HG02852 (cell line): ENCODE data around the gene CUX1.
A peak's percentile ranks its signal among the peaks of the same experiment; 100 is the strongest.
"Not testable (repeated sequence)": the region's sequence is repeated elsewhere in the genome, so short reads cannot be mapped to it uniquely, and the experiment has no call there.

Experiments used
- ATAC-seq: cut with Tn5 transposase; IDR thresholded peaks from one replicate; pipeline ENCODE4 v1.9.1; 2021; ENCODE audit warnings: mild to moderate bottlenecking, moderate library complexity; ENCODE audit not compliant: unreplicated experiment

The CUX1 gene

GRCh38 chr7:102291916-102292267 lies 474.5 kb downstream of the CUX1 start:
- ATAC-seq: no peak

GRCh38 chr7:102292813-102293798 lies 475.7 kb downstream of the CUX1 start:
- no peak for ATAC-seq

GRCh38 chr7:102294589-102294988 lies 477.2 kb downstream of the CUX1 start:
- ATAC-seq: no peak

GRCh38 chr7:102295346-102296178 lies 478.1 kb downstream of the CUX1 start:
- no peak for ATAC-seq

GRCh38 chr7:102296179-102296438 lies 478.7 kb downstream of the CUX1 start:
- ATAC-seq: no peak

GRCh38 chr7:102296514-102296913 lies 479.1 kb downstream of the CUX1 start:
- ATAC-seq: no peak

GRCh38 chr7:102297487-102298218 lies 480.2 kb downstream of the CUX1 start:
- no peak for ATAC-seq

- no peak for ATAC-seq
Measured at GRCh38 chr7:102300643-102301221, 483.3 kb downstream of the CUX1 start.

GRCh38 chr7:102301367-102301766 lies 483.9 kb downstream of the CUX1 start:
- not testable (repeated sequence) for ATAC-seq

GRCh38 chr7:102302025-102302424 lies 484.6 kb downstream of the CUX1 start:
- no peak for ATAC-seq

- ATAC-seq: no peak
Measured at GRCh38 chr7:102303669-102304422, 486.4 kb downstream of the CUX1 start.

GRCh38 chr7:102304668-102305067 lies 487.2 kb downstream of the CUX1 start:
- no peak for ATAC-seq

- no peak for ATAC-seq
Measured at GRCh38 chr7:102305414-102306268, 488.2 kb downstream of the CUX1 start.

GRCh38 chr7:102306916-102307677 lies 489.7 kb downstream of the CUX1 start:
- peak; percentile 70 for ATAC-seq

- no peak for ATAC-seq
Measured at GRCh38 chr7:102310414-102310815, 493.0 kb downstream of the CUX1 start.

- ATAC-seq: no peak
Measured at GRCh38 chr7:102312317-102312716, 494.9 kb downstream of the CUX1 start.

- no peak for ATAC-seq
Measured at GRCh38 chr7:102313997-102314780, 496.8 kb downstream of the CUX1 start.
